GM18511 (cell line): ENCODE data around the gene PPP1R3C.

Source experiments
- ATAC-seq: cut with Tn5 transposase; IDR thresholded peaks from one replicate; pipeline ENCODE4 v1.9.1; 2021; ENCODE audit warnings: mild to moderate bottlenecking, moderate library complexity; ENCODE audit not compliant: unreplicated experiment

Gene PPP1R3C

GRCh38 chr10:91629715-91630549, 2.9 kb downstream of the PPP1R3C start:
- no peak for ATAC-seq

GRCh38 chr10:91628383-91628782, 4.5 kb downstream of the PPP1R3C start:
- no peak for ATAC-seq

- ATAC-seq, result no peak
Measured at GRCh38 chr10:91627344-91628102, 5.3 kb downstream of the PPP1R3C start.

- no peak for ATAC-seq
Measured at GRCh38 chr10:91626936-91627335, 5.9 kb downstream of the PPP1R3C start.

- no peak for ATAC-seq
Measured at GRCh38 chr10:91624633-91625032, 8.2 kb downstream of the PPP1R3C start.

- ATAC-seq, result no peak
Measured at GRCh38 chr10:91622601-91623000, 10.3 kb downstream of the PPP1R3C start.

- no peak for ATAC-seq
Measured at GRCh38 chr10:91621483-91622113, 11.3 kb downstream of the PPP1R3C start.

- ATAC-seq, result no peak
Measured at GRCh38 chr10:91617072-91617609, 15.7 kb downstream of the PPP1R3C start.

- no peak for ATAC-seq
Measured at GRCh38 chr10:91616137-91616536, 16.7 kb downstream of the PPP1R3C start.

GRCh38 chr10:91614225-91614624, 18.6 kb downstream of the PPP1R3C start:
- ATAC-seq, result no peak

GRCh38 chr10:91613411-91614187, 19.3 kb downstream of the PPP1R3C start:
- ATAC-seq, result no peak

- no peak for ATAC-seq
Measured at GRCh38 chr10:91610919-91611318, 22.0 kb downstream of the PPP1R3C start.

GRCh38 chr10:91610444-91610843, 22.4 kb downstream of the PPP1R3C start:
- ATAC-seq, result no peak

- no peak for ATAC-seq
Measured at GRCh38 chr10:91607646-91608403, 25.0 kb downstream of the PPP1R3C start.

GRCh38 chr10:91605968-91606367, 26.9 kb downstream of the PPP1R3C start:
- no peak for ATAC-seq

- no peak for ATAC-seq
Measured at GRCh38 chr10:91604553-91605534, 28.0 kb downstream of the PPP1R3C start.

- ATAC-seq, result no peak
Measured at GRCh38 chr10:91603931-91604331, 28.9 kb downstream of the PPP1R3C start.

GRCh38 chr10:91602868-91603568, 29.9 kb downstream of the PPP1R3C start:
- no peak for ATAC-seq
